Heart left ventricle (tissue), 13 donors: ENCODE measurements around the gene SLC9A4.

Experiments
- POLR2A ChIP-seq, 2 donors: fragments of 450-650 bp; IDR thresholded peaks; one replicate each; pipeline ENCODE4 v1.6.1; 2017; ENCODE audit warnings: antibody characterized with exemption in 2 of 2, mild to moderate bottlenecking in 2 of 2, moderate library complexity in 2 of 2
- TF ChIP-seq, protein P1 (sequence below), 12 donors: fragments of 200-600 bp; sonication (generic) in 4 of 12; IDR thresholded peaks; one replicate each; pipeline versions ENCODE4 v1.5.0 to v1.8.0; 2018 to 2022; ENCODE audit warnings: antibody characterized with exemption in 12 of 12, mild to moderate bottlenecking in 5 of 12
- donor health status: ischemic (EF 13 %, LVEDD 7.1; RV severe dilation, severe dysfunction).
- donor health status: DM: no; HTN: yes; CAD: no.
- donor health status: DM: no; HTN: no; CAD: no.
- donor health status: ischemic (EF 25% LVEDD 6.9; RV normal size, moderate dysfunction).
- donor health status: ischemic (EF 25% LVEDD 5.7; RV mildly dilated, moderate dysfunction).
- donor health status: ischemic (EF 35%, LVEDD 5.7; RV mildly dilated, moderate dysfunction).
- donor health status: nonischemic (EF 11% LVEDD 7.7; RV severe dilation, severe dysfunction).
- donor health status: DM: yes; HTN: yes; CAD: no.
- donor health status: PGD.
- donor health status: ischemic (EF 29% LVEDD 5.4; RV normal size, mild dysfunction).
- donor health status: nonischemic (EF 23%, LVEDD 6.1; RV moderate dilation, normal function).

DNA sequence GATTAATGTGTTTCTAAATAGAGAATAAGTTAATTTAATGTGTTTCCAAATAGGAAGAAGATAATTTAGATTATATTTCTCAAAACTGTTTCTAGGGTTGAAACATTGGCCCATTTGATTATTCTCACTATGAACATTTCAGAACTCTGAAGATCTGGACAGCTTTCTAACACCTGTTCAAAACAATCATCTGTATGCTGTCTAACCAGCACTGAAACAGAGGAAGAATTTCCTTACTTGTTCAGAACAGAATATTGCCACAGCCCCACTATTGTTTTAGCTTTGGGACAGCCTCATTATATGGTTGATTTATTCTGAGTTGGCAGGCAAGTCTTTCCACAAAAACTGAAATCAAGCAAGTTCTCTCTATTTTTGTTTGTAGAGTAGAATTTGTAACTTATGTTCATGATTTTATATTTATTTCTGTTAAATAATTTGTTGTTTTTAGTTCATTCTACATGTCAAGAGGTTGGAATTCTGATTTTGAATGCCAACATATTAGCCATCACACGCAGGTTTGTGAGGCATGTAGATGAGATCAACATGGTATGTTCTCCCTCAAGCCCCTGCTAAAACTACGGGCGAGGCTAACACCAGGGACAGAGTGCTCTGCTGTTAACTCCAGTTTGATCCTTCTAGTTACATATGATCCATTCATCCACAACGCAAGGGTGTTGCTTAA is 38.9 kb upstream of the SLC9A4 start:
- TF ChIP-seq, protein P1, sequence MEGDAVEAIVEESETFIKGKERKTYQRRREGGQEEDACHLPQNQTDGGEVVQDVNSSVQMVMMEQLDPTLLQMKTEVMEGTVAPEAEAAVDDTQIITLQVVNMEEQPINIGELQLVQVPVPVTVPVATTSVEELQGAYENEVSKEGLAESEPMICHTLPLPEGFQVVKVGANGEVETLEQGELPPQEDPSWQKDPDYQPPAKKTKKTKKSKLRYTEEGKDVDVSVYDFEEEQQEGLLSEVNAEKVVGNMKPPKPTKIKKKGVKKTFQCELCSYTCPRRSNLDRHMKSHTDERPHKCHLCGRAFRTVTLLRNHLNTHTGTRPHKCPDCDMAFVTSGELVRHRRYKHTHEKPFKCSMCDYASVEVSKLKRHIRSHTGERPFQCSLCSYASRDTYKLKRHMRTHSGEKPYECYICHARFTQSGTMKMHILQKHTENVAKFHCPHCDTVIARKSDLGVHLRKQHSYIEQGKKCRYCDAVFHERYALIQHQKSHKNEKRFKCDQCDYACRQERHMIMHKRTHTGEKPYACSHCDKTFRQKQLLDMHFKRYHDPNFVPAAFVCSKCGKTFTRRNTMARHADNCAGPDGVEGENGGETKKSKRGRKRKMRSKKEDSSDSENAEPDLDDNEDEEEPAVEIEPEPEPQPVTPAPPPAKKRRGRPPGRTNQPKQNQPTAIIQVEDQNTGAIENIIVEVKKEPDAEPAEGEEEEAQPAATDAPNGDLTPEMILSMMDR (IDR thresholded peaks at IDR 0.05): no peak
- TF ChIP-seq POLR2A (IDR thresholded peaks at IDR 0.05): no peak
